Measurements from ENCODE around the gene PYGB. TPM values are rescaled to one million over a fixed set of nuclear protein-coding genes. Genes with fewer than 3 reads are reported as not detected.

Gene PYGB
- total RNA-seq, 1 donor from 2014 or later = 117 TPM

- H3K36me3 ChIP-seq = peaks cover 0 to 94% of the 10 kb centered on the region in 2 donors
- H3K27ac ChIP-seq = no peak overlapping the region
- intact Hi-C loops (cut with DNase I) = no loop called here
- no peak overlapping the region for H3K4me3 ChIP-seq
- H3K27me3 ChIP-seq = no peaks in the 10 kb centered on the region
- no peak for DNase-seq (ENCODE audit: extremely low spot score in 2 of 2)
- H3K4me1 ChIP-seq = no peaks in the 10 kb centered on the region
- TF ChIP-seq POLR2AphosphoS5 (IDR thresholded peaks at IDR 0.05; ENCODE audit: insufficient read depth in 1 of 2, low read depth in 1 of 2) (no peak), POLR2A (IDR thresholded peaks at IDR 0.05) (no peak), CTCF (IDR thresholded peaks at IDR 0.05) (no peak)
- no peaks in the 10 kb centered on the region for H3K9me3 ChIP-seq
Observed at GRCh38 chr20:25283221-25283951, 35.5 kb downstream of the PYGB start.

DNA sequence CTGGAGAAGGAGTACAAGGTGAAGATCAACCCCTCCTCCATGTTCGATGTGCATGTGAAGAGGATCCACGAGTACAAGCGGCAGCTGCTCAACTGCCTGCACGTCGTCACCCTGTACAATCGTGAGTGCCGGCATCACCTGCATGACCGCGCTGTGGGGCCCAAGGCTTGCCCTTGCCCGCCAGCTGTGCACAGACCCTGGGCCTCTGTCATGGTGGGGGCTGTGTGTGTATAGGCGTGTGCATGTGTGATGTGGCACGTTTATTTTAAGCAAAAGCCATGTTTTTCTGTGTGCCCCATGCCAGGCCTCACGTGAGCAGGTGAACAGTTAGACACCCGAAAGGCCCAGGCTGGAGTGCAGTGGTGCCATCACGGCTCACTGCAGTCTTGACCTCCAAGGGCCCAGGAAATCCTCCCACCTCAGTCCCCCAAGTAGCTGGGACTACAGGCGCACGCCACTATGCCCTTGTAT lies 36.3 kb downstream of the PYGB start:
- H3K36me3 ChIP-seq = peaks cover 0 to 92% of the 10 kb centered on the region in 2 donors
- no peak for TF ChIP-seq POLR2AphosphoS5 (IDR thresholded peaks at IDR 0.05; ENCODE audit: insufficient read depth in 1 of 2, low read depth in 1 of 2)
- intact Hi-C loops (cut with DNase I) = no loop called here
- no peak for DNase-seq (ENCODE audit: extremely low spot score in 2 of 2)
- no peaks in the 10 kb centered on the region for H3K27me3 ChIP-seq
- no peaks in the 10 kb centered on the region for H3K9me3 ChIP-seq
- H3K4me1 ChIP-seq = no peaks in the 10 kb centered on the region
- H3K4me3 ChIP-seq = no peak overlapping the region
- H3K27ac ChIP-seq = no peak overlapping the region

DNA sequence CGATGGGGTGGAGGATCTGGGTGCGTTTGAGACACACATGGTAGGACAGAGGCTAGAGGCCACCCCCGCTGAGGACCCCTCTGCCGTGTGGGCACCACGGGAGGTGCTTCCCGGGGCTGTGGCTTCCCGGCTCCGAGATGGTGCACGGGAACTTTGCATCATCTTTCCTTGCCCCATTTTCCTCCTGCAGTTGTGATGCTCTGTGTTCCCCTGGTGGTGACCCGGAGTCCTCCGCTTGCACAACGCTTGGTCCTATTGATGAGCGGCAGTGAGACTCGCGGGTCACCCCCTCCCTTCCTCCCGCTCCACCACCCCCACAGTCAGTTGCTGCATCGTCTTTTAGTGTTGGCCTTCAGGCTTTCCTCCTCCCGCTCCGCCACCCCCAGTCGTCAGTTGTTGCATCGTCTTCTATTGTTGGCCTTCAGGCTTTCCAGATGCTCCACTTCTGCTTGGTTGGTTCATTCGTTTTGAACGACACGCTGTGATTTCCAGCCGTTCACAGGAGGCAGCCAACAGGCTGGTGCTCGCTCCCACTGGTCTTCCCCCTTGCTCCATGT lies 37.3 kb downstream of the PYGB start:
- Histone ChIP-seq H3K27ac (no peak overlapping the region), H3K36me3 (peaks cover 0 to 83% of the 10 kb centered on the region in 2 donors), H3K27me3 (no peaks in the 10 kb centered on the region), H3K4me1 (no peaks in the 10 kb centered on the region), H3K4me3 (no peak overlapping the region), H3K9me3 (no peaks in the 10 kb centered on the region)
- TF ChIP-seq CTCF (IDR thresholded peaks at IDR 0.05) = no peak
- TF ChIP-seq POLR2A (IDR thresholded peaks at IDR 0.05) = no peak
- no peak for TF ChIP-seq POLR2AphosphoS5 (IDR thresholded peaks at IDR 0.05; ENCODE audit: insufficient read depth in 1 of 2, low read depth in 1 of 2)
- no peak for DNase-seq (ENCODE audit: extremely low spot score in 2 of 2)
- intact Hi-C loops (cut with DNase I) = no loop called here

DNA sequence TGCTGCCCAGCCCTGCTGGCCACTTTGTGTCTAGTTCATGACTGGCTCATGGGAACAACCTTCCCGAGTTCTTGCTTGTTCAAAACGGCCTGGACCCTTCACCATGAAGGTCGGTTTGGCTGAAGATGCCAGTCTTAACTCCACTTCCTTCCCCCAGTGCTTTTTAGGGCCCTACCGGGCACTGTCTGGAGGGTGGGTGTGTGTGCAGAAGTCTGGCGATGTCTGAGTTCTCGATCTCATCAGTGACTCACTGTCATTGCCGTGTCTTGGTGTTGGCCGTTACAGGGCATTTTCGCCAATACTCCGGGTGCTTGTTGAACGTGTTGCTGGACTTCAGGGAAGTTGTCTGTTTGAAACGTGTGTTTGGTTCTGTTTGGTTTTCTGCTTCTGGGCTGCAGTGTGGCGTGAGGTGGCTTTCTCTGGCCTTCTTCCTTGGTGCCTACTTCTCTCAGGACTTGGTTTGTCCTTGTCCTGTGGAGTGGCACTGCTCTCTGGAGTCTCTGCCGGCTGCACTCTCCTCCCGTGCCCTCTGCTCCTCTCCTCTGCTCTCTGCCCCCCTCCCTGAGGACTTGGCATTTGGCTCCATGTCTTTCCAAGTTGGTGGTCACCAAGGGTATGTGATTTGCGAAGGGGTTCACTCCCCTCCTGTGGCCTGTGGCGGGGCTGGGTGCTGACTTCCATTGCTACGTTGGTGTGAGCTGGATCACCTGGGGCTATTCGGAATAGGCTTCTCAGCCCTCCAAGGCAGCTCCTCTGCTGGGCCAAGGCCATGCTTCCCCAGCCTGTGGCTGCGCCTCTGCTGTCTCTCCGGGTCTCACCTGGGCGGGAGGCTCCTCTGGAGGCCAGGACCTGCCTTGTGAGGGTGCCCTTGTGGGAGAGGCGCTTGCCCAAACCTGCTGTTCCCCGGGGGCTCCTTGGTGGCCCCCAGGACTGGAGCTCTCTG lies 38.2 kb downstream of the PYGB start:
- no peak overlapping the region for H3K4me3 ChIP-seq
- no peak for DNase-seq (ENCODE audit: extremely low spot score in 2 of 2)
- no peak for TF ChIP-seq CTCF (IDR thresholded peaks at IDR 0.05)
- no peak for TF ChIP-seq POLR2A (IDR thresholded peaks at IDR 0.05)
- TF ChIP-seq POLR2AphosphoS5 (IDR thresholded peaks at IDR 0.05; ENCODE audit: insufficient read depth in 1 of 2, low read depth in 1 of 2) = no peak
- no peak overlapping the region for H3K27ac ChIP-seq
- H3K36me3 ChIP-seq = peaks cover 0 to 82% of the 10 kb centered on the region in 2 donors
- no peaks in the 10 kb centered on the region for H3K27me3 ChIP-seq
- H3K4me1 ChIP-seq = no peaks in the 10 kb centered on the region
- H3K9me3 ChIP-seq = no peaks in the 10 kb centered on the region
- intact Hi-C loops (cut with DNase I) = no loop called here

DNA sequence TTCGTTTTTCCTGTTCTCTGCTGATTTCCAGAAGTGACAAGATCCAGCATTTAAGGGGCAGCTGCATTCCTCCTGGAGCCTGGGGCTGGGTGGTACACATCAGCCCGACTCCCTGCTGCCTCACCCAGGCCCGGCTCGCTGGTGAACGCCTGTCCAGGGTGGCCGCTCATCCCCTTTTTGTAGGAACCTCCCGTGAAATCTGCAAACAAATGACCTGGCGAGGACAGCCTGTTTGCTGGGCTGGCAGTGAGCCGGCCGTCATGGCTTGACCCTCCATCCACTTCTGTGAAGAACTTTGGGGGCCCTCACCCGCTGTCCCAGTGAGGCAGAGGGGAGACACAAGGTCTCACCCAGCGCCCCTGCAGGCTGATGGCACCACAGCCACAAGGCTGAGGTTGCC lies 39.0 kb downstream of the PYGB start:
- intact Hi-C loops (cut with DNase I) = no loop called here
- H3K27me3 ChIP-seq = no peaks in the 10 kb centered on the region
- H3K9me3 ChIP-seq = no peaks in the 10 kb centered on the region
- H3K4me3 ChIP-seq = no peak overlapping the region
- TF ChIP-seq POLR2AphosphoS5 (IDR thresholded peaks at IDR 0.05; ENCODE audit: insufficient read depth in 1 of 2, low read depth in 1 of 2) = no peak
- TF ChIP-seq CTCF (IDR thresholded peaks at IDR 0.05) = no peak
- TF ChIP-seq POLR2A (IDR thresholded peaks at IDR 0.05) = no peak
- peaks cover 0 to 82% of the 10 kb centered on the region in 2 donors for H3K36me3 ChIP-seq
- DNase-seq (ENCODE audit: extremely low spot score in 2 of 2) = no peak
- no peaks in the 10 kb centered on the region for H3K4me1 ChIP-seq
- H3K27ac ChIP-seq = no peak overlapping the region
